GM12874 (cell line): Measurements from ENCODE around the gene DGKI.

Experiments
- CTCF ChIP-seq: IDR thresholded peaks from 2 replicates; pipeline ENCODE4 v1.5.1; 2011; ENCODE audit warnings: low read depth, mild to moderate bottlenecking, control low read depth, low read length, moderate library complexity; ENCODE audit not compliant: insufficient read depth

DGKI gene

GRCh38 chr7:137390076-137390475, 456.7 kb downstream of the DGKI start:
- TF ChIP-seq CTCF = no peak

GRCh38 chr7:137388916-137389315, 457.9 kb downstream of the DGKI start:
- TF ChIP-seq CTCF = no peak

GRCh38 chr7:137386966-137387365, 459.8 kb downstream of the DGKI start:
- no peak for TF ChIP-seq CTCF

- no peak for TF ChIP-seq CTCF
These were observed 465.7 kb downstream of the DGKI start for GRCh38 chr7:137381045-137381444.

GRCh38 chr7:137373507-137373906, 473.3 kb downstream of the DGKI start:
- no peak for TF ChIP-seq CTCF

- no peak for TF ChIP-seq CTCF
These were observed 475.2 kb downstream of the DGKI start for GRCh38 chr7:137371616-137372015.

- TF ChIP-seq CTCF = no peak
These were observed 479.8 kb downstream of the DGKI start for GRCh38 chr7:137366995-137367394.

- TF ChIP-seq CTCF = no peak
These were observed 483.1 kb downstream of the DGKI start for GRCh38 chr7:137363683-137364082.
